Measurements from ENCODE around the gene KCNH4.
A peak's percentile ranks its signal among the peaks of the same experiment; 100 is the strongest.

GRCh38 chr17:42135664-42136653 is 45.0 kb downstream of the KCNH4 start:
- TF ChIP-seq PCBP2 (optimal IDR thresholded peaks at IDR 0.05; ENCODE audit: low read depth, low read length, poor library complexity, severe bottlenecking) (no peak), CTCF (CRISPR knock-in tag; IDR thresholded peaks at IDR 0.05) (peak; percentile 22; the same call in 1 of the 2 replicates), REST (IDR thresholded peaks at IDR 0.05; ENCODE audit: borderline replicate concordance in 1 of 2, low read depth in 1 of 2, low read length in 2 of 2) (no peak), JUNB (CRISPR knock-in tag; IDR thresholded peaks at IDR 0.05; ENCODE audit: borderline replicate concordance) (no peak), FOXP4 (CRISPR knock-in tag; IDR thresholded peaks at IDR 0.05) (peak; percentile 69; the same call in 1 of the 2 replicates), EZH2 (conservative IDR thresholded peaks at IDR 0.05; ENCODE audit: low read depth, low read length) (no peak), CSRNP2 (CRISPR knock-in tag; conservative IDR thresholded peaks at IDR 0.05; ENCODE audit: low read depth) (no peak), SRY (CRISPR knock-in tag; IDR thresholded peaks at IDR 0.05) (no peak), HDAC6 (IDR thresholded peaks at IDR 0.05; ENCODE audit: low read depth, low read length) (no peak)

Measured in HepG2 (cell line).